ENCODE measurements around the gene SLC24A4.

The SLC24A4 gene

GRCh38 chr14:92482621-92483319 is 159.8 kb downstream of the SLC24A4 start:
- POLR2A ChIA-PET, result no interaction called here
- H3K36me3 ChIP-seq (ENCODE audit: control insufficient read depth in 2 of 2, insufficient read depth in 1 of 2, low read length in 2 of 2), result no peaks in the 10 kb centered on the region
- H3K27ac ChIP-seq (ENCODE audit: extremely low read depth, low read depth, low read length), result no peak overlapping the region
- CTCF ChIA-PET, result interaction anchor here (0.6 to 0.8 kb wide), 3 partner anchors 82 to 1057 kb away, joined by 3 read pairs; no protein-coding TSS in a partner anchor
- H3K4me1 ChIP-seq (ENCODE audit: control insufficient read depth, insufficient read depth, low read length), result no peaks in the 10 kb centered on the region
- H3K4me3 ChIP-seq (ENCODE audit: low read depth, low read length), result no peak overlapping the region
- no peaks in the 10 kb centered on the region for H3K9me3 ChIP-seq (ENCODE audit: control insufficient read depth, insufficient read depth, low read depth, low read length)
- TF ChIP-seq ZNF768 (tag by site-specific recombination; IDR thresholded peaks at IDR 0.05), result no peak
- no peak for TF ChIP-seq ZNF658 (tag by site-specific recombination; IDR thresholded peaks at IDR 0.05)
- no peak for TF ChIP-seq HOXC10 (CRISPR knock-in tag; IDR thresholded peaks at IDR 0.05)
- no peak for TF ChIP-seq MEIS1 (CRISPR knock-in tag; IDR thresholded peaks at IDR 0.05; ENCODE audit: borderline replicate concordance)
- no peak for TF ChIP-seq ZNF473 (tag by site-specific recombination; IDR thresholded peaks at IDR 0.05)
- no peak for TF ChIP-seq ZNF837 (tag by site-specific recombination; IDR thresholded peaks at IDR 0.05)
- no peak for TF ChIP-seq YY1 (tag by site-specific recombination; IDR thresholded peaks at IDR 0.05)
- no peak for TF ChIP-seq ZNF2 (tag by site-specific recombination; IDR thresholded peaks at IDR 0.05)
- no peak for TF ChIP-seq ZBTB7A (tag by site-specific recombination; IDR thresholded peaks at IDR 0.05; ENCODE audit: low read depth)
- no peak for TF ChIP-seq ZNF501 (tag by site-specific recombination; IDR thresholded peaks at IDR 0.05)

- H3K4me1 ChIP-seq (ENCODE audit: control insufficient read depth, insufficient read depth, low read length), result no peaks in the 10 kb centered on the region
- ChIA-PET POLR2A (no interaction called here), CTCF (interaction anchor here (0.7 kb wide), 1 partner anchor 139 kb away, joined by 4 read pairs; no protein-coding TSS in a partner anchor)
- no peak overlapping the region for H3K4me3 ChIP-seq (ENCODE audit: low read depth, low read length)
- no peaks in the 10 kb centered on the region for H3K36me3 ChIP-seq (ENCODE audit: control insufficient read depth in 2 of 2, insufficient read depth in 1 of 2, low read length in 2 of 2)
- no peak for TF ChIP-seq ZNF521 (tag by site-specific recombination; IDR thresholded peaks at IDR 0.05)
- TF ChIP-seq ZNF174 (tag by site-specific recombination; IDR thresholded peaks at IDR 0.05), result no peak
- TF ChIP-seq PRDM4 (tag by site-specific recombination; IDR thresholded peaks at IDR 0.05), result no peak
- no peak for TF ChIP-seq ZNF202 (tag by site-specific recombination; IDR thresholded peaks at IDR 0.05; ENCODE audit: borderline replicate concordance)
- no peak for TF ChIP-seq SP3 (tag by site-specific recombination; IDR thresholded peaks at IDR 0.05)
- no peak for TF ChIP-seq ZNF324 (tag by site-specific recombination; IDR thresholded peaks at IDR 0.05)
- TF ChIP-seq ZNF114 (tag by site-specific recombination; IDR thresholded peaks at IDR 0.05), result no peak
- no peak for TF ChIP-seq KLF16 (tag by site-specific recombination; IDR thresholded peaks at IDR 0.05)
- TF ChIP-seq OSR2 (tag by site-specific recombination; IDR thresholded peaks at IDR 0.05), result no peak
- TF ChIP-seq ZXDB (tag by site-specific recombination; IDR thresholded peaks at IDR 0.05), result no peak
- TF ChIP-seq ZNF510 (tag by site-specific recombination; IDR thresholded peaks at IDR 0.05; ENCODE audit: insufficient replicate concordance), result no peak
- no peak for TF ChIP-seq MYNN (tag by site-specific recombination; IDR thresholded peaks at IDR 0.05; ENCODE audit: borderline replicate concordance)
- TF ChIP-seq ZNF555 (tag by site-specific recombination; conservative IDR thresholded peaks at IDR 0.05), result no peak
- TF ChIP-seq, protein P1, sequence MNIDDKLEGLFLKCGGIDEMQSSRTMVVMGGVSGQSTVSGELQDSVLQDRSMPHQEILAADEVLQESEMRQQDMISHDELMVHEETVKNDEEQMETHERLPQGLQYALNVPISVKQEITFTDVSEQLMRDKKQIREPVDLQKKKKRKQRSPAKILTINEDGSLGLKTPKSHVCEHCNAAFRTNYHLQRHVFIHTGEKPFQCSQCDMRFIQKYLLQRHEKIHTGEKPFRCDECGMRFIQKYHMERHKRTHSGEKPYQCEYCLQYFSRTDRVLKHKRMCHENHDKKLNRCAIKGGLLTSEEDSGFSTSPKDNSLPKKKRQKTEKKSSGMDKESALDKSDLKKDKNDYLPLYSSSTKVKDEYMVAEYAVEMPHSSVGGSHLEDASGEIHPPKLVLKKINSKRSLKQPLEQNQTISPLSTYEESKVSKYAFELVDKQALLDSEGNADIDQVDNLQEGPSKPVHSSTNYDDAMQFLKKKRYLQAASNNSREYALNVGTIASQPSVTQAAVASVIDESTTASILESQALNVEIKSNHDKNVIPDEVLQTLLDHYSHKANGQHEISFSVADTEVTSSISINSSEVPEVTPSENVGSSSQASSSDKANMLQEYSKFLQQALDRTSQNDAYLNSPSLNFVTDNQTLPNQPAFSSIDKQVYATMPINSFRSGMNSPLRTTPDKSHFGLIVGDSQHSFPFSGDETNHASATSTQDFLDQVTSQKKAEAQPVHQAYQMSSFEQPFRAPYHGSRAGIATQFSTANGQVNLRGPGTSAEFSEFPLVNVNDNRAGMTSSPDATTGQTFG (tag by site-specific recombination; IDR thresholded peaks at IDR 0.05; ENCODE audit: borderline replicate concordance), result no peak
- no peak for TF ChIP-seq ZNF513 (tag by site-specific recombination; IDR thresholded peaks at IDR 0.05)
- TF ChIP-seq ZFP37 (tag by site-specific recombination; IDR thresholded peaks at IDR 0.05), result no peak
- H3K9me3 ChIP-seq (ENCODE audit: control insufficient read depth, insufficient read depth, low read depth, low read length), result no peaks in the 10 kb centered on the region
- H3K27ac ChIP-seq (ENCODE audit: extremely low read depth, low read depth, low read length), result no peak overlapping the region
Observed at GRCh38 chr14:92484132-92484823, 161.3 kb downstream of the SLC24A4 start.

Data from HEK293 (cell line).